Measurements from ENCODE around the gene DBI. TPM values are rescaled to one million over a fixed set of nuclear protein-coding genes. Genes with fewer than 3 reads are reported as not detected.

Gene DBI
- total RNA-seq, 1 donor from 2014 or later: 172 TPM

- H3K4me3 ChIP-seq: no peak overlapping the region
- no peak overlapping the region for H3K27ac ChIP-seq
- ATAC-seq: no peak
- intact Hi-C loops (cut with DNase I): no loop called here
- no peak for TF ChIP-seq CTCF (IDR thresholded peaks at IDR 0.05)
- peaks cover 15% of the 10 kb centered on the region for H3K36me3 ChIP-seq
- H3K4me1 ChIP-seq: peaks cover 41% of the 10 kb centered on the region
- no peaks in the 10 kb centered on the region for H3K9me3 ChIP-seq
- no peaks in the 10 kb centered on the region for H3K27me3 ChIP-seq (ENCODE audit: low read depth)
- no peak for DNase-seq
Observed at GRCh38 chr2:119364798-119365197, 2.0 kb upstream of the DBI start.

- H3K4me1 ChIP-seq: peaks cover 42% of the 10 kb centered on the region
- no peaks in the 10 kb centered on the region for H3K9me3 ChIP-seq
- H3K27me3 ChIP-seq (ENCODE audit: low read depth): no peaks in the 10 kb centered on the region
- intact Hi-C loops (cut with DNase I): no loop called here
- peaks cover 21% of the 10 kb centered on the region for H3K36me3 ChIP-seq
- peak overlapping the region; percentile 91 for H3K27ac ChIP-seq
- no peak for TF ChIP-seq CTCF (IDR thresholded peaks at IDR 0.05)
- no peak for DNase-seq
- no peak for ATAC-seq
- H3K4me3 ChIP-seq: peak overlapping the region; percentile 83
Observed at GRCh38 chr2:119365436-119365835, 1.3 kb upstream of the DBI start.

- TF ChIP-seq CTCF (IDR thresholded peaks at IDR 0.05): no peak
- H3K4me3 ChIP-seq: peak overlapping the region; percentile 83
- H3K27me3 ChIP-seq (ENCODE audit: low read depth): no peaks in the 10 kb centered on the region
- no peaks in the 10 kb centered on the region for H3K9me3 ChIP-seq
- peaks cover 42% of the 10 kb centered on the region for H3K4me1 ChIP-seq
- H3K36me3 ChIP-seq: peaks cover 29% of the 10 kb centered on the region
- ATAC-seq (peak; percentile 0 to 31), DNase-seq (no peak)
- intact Hi-C loops (cut with DNase I): no loop called here
- peak overlapping the region; percentile 91 for H3K27ac ChIP-seq
Observed at GRCh38 chr2:119366161-119366648, 572 bp upstream of the DBI start.

GRCh38 chr2:119367472-119368099 lies 809 bp downstream of the DBI start:
- intact Hi-C loops (cut with DNase I): no loop called here
- ATAC-seq: peak; percentile 68 to 69
- Histone ChIP-seq H3K4me1 (peaks cover 42% of the 10 kb centered on the region), H3K9me3 (no peaks in the 10 kb centered on the region), H3K27ac (peak overlapping the region; percentile 91), H3K4me3 (peak overlapping the region; percentile 83), H3K27me3 (ENCODE audit: low read depth) (no peaks in the 10 kb centered on the region), H3K36me3 (peaks cover 43% of the 10 kb centered on the region)
- peak; percentile 76 for DNase-seq
- no peak for TF ChIP-seq CTCF (IDR thresholded peaks at IDR 0.05)

- ATAC-seq (no peak), DNase-seq (no peak)
- TF ChIP-seq CTCF (IDR thresholded peaks at IDR 0.05): no peak
- H3K4me3 ChIP-seq: no peak overlapping the region
- H3K27me3 ChIP-seq (ENCODE audit: low read depth): no peaks in the 10 kb centered on the region
- no peaks in the 10 kb centered on the region for H3K9me3 ChIP-seq
- H3K4me1 ChIP-seq: peaks cover 38% of the 10 kb centered on the region
- no peak overlapping the region for H3K27ac ChIP-seq
- intact Hi-C loops (cut with DNase I): no loop called here
- peaks cover 55% of the 10 kb centered on the region for H3K36me3 ChIP-seq
Observed at GRCh38 chr2:119369845-119370244, 3.1 kb downstream of the DBI start.
